GM12878 (cell line): ENCODE data around the gene PRDM1. TPM values are rescaled to one million over a fixed set of nuclear protein-coding genes. Genes with fewer than 3 reads are reported as not detected.

ENCODE experiments used
- ATAC-seq: fragments of 200-7000 bp; cut with Tn5 transposase; 3 replicates; pipeline ENCODE4 v1.9.1; 2020; ENCODE audit warnings: mild to moderate bottlenecking, moderate library complexity
- BruUV-seq: library from RNA; stranded (reverse); fragments of 400-500 nt; replicated peaks from 2 replicates; lab custom pipeline; 2021; lab: Mats Ljungman, UMichigan
- CTCF ChIA-PET: fragments of 300-600 bp; sonication (Branson Sonifier 250); formaldehyde crosslinking; extraction: SDS; loops from one replicate; lab custom pipeline; 2021; ENCODE audit warnings: inconsistent platforms; lab: Yijun Ruan, JAX
- POLR2A ChIA-PET: fragments of 350-600 bp; formaldehyde crosslinking; extraction: SDS; loops from one replicate; lab custom pipeline; 2021; ENCODE audit warnings: inconsistent platforms; lab: Charles Lee
- RAD21 ChIA-PET: fragments of 300-600 bp; sonication (Branson Sonifier 250); formaldehyde crosslinking; loops from one replicate; lab custom pipeline; 2023; ENCODE audit warnings: antibody characterized with exemption; ENCODE audit not compliant: unreplicated experiment; lab: Charles Lee
- SMC1A ChIA-PET: fragments of 300-600 bp; sonication (Branson Sonifier 250); formaldehyde crosslinking; loops from one replicate; lab custom pipeline; 2023; ENCODE audit not compliant: unreplicated experiment, uncharacterized antibody; lab: Charles Lee
- DNase-seq: peaks from one replicate; pipeline ENCODE4 v3.0.0-alpha.2; 2011; ENCODE audit warnings: low read depth, low spot score
- FAIRE-seq: peaks from 3 replicates; lab custom pipeline; 2011; peaks lifted over from hg19 to GRCh38; lab: Jason Lieb, UNC
- H2AFZ ChIP-seq: 2 replicates; pipeline ENCODE4 v1.6.0; 2011; ENCODE audit warnings: low read depth, low read length, control low read depth; ENCODE audit not compliant: control insufficient read depth
- H3K27ac ChIP-seq: 2 replicates; pipeline ENCODE4 v1.5.1; 2011; ENCODE audit warnings: control low read depth; ENCODE audit not compliant: control insufficient read depth, insufficient read depth
- H3K27me3 ChIP-seq, 2 experiments: replicated peaks in 1 of 2; 2 replicates each; pipeline versions ENCODE4 v1.6.0 to v1.6.1; 2011; ENCODE audit warnings: low read length in 1 of 2; ENCODE audit not compliant: control insufficient read depth in 2 of 2, insufficient read depth in 2 of 2
- H3K36me3 ChIP-seq, 2 experiments: 2 replicates each; pipeline ENCODE4 v1.5.1; 2011; ENCODE audit warnings: low read length in 1 of 2; ENCODE audit not compliant: control insufficient read depth in 2 of 2, insufficient read depth in 2 of 2
- H3K4me1 ChIP-seq: 2 replicates; pipeline ENCODE4 v1.6.1; 2011; ENCODE audit warnings: mild to moderate bottlenecking, low read length, moderate library complexity, mixed read lengths; ENCODE audit not compliant: control insufficient read depth, insufficient read depth
- H3K4me2 ChIP-seq: 2 replicates; pipeline ENCODE4 v1.6.0; 2011; ENCODE audit warnings: control low read depth; ENCODE audit not compliant: control insufficient read depth, insufficient read depth
- H3K4me3 ChIP-seq: fragments of 200-600 bp; sonication (generic); 2 replicates; pipeline ENCODE4 v1.5.1; 2016
- H3K79me2 ChIP-seq: 2 replicates; pipeline ENCODE4 v1.6.0; 2011; ENCODE audit warnings: low read length; ENCODE audit not compliant: control insufficient read depth, insufficient read depth
- H3K9ac ChIP-seq: 2 replicates; pipeline ENCODE4 v1.8.0; 2011; ENCODE audit warnings: low read length, control low read depth, mixed read lengths; ENCODE audit not compliant: control insufficient read depth, insufficient read depth
- H3K9me3 ChIP-seq: replicated peaks from 3 replicates; pipeline ENCODE4 v1.5.1; 2011; ENCODE audit warnings: mild to moderate bottlenecking, low read length; ENCODE audit not compliant: control insufficient read depth, insufficient read depth
- H4K20me1 ChIP-seq: 2 replicates; pipeline ENCODE4 v1.6.0; 2011; ENCODE audit not compliant: control insufficient read depth, insufficient read depth
- CHD2 ChIP-seq: IDR thresholded peaks from 2 replicates; pipeline ENCODE4 v1.6.1; 2011; ENCODE audit warnings: low read depth, low read length, improper control_type of control experiment, borderline replicate concordance
- HDAC6 ChIP-seq: fragments of 200-600 bp; sonication (generic); IDR thresholded peaks from one replicate; pipeline ENCODE4 v1.8.0; 2017; ENCODE audit warnings: antibody characterized with exemption; ENCODE audit not compliant: unreplicated experiment
- MEF2A ChIP-seq: IDR thresholded peaks from 2 replicates; pipeline ENCODE4 v1.6.1; 2011; ENCODE audit warnings: low read depth, mild to moderate bottlenecking, low read length, moderate library complexity; ENCODE audit not compliant: insufficient read depth
- NFXL1 ChIP-seq: fragments of 450-650 bp; IDR thresholded peaks from 2 replicates; pipeline ENCODE4 v1.6.1; 2017; ENCODE audit warnings: antibody characterized with exemption, mild to moderate bottlenecking, borderline replicate concordance
- PAX8 ChIP-seq: fragments of 450-650 bp; IDR thresholded peaks from 2 replicates; pipeline ENCODE4 v1.6.1; 2017; ENCODE audit warnings: mild to moderate bottlenecking, moderate library complexity
- RB1 ChIP-seq: fragments of 450-650 bp; formaldehyde crosslinking; IDR thresholded peaks from 2 replicates; pipeline ENCODE4 v1.6.1; 2017; ENCODE audit warnings: mild to moderate bottlenecking, borderline replicate concordance
- RFX5 ChIP-seq: IDR thresholded peaks from 2 replicates; pipeline ENCODE4 v1.6.1; 2011; ENCODE audit warnings: low read depth, low read length, improper control_type of control experiment
- YBX1 ChIP-seq: fragments of 450-650 bp; IDR thresholded peaks from 2 replicates; pipeline ENCODE4 v1.6.1; 2016; ENCODE audit warnings: antibody characterized with exemption
- YY1 ChIP-seq: IDR thresholded peaks from 2 replicates; pipeline ENCODE4 v1.6.1; 2011; ENCODE audit warnings: low read depth, mild to moderate bottlenecking, low read length
- ZNF207 ChIP-seq: fragments of 450-650 bp; IDR thresholded peaks from 2 replicates; pipeline ENCODE4 v1.6.1; 2014; ENCODE audit warnings: antibody characterized with exemption, mild to moderate bottlenecking, borderline replicate concordance
- WGBS: methylation state at CpG from one replicate; pipeline ENCODE4 v1.1.6; 2016; ENCODE audit warnings: low lambda C conversion rate; ENCODE audit not compliant: insufficient replicate concordance, insufficient coverage; ENCODE audit errors: missing lambda C conversion rate; 5-methylcytosine and 5-hydroxymethylcytosine counted together
- in situ Hi-C: fragments of 300-500 bp; cut with MboI; formaldehyde crosslinking; loops from 9 replicates; pipeline ENCODE4 v1.14.3; 2018; ENCODE audit warnings: mixed read lengths
- intact Hi-C: fragments of 100-400 bp; cut with micrococcal nuclease; formaldehyde crosslinking; loops from one replicate; pipeline ENCODE4 v1.14.2; 2022; ENCODE audit not compliant: unreplicated experiment
- polyA plus RNA-seq, 11 experiments: library from polyadenylated mRNA; depleted of rRNA in 4 of 11; unstranded in 6 of 11; stranded (reverse) in 5 of 11; fragments of >200 nt; fragmentation: Nextera tagmentation in 4 of 11; fragmentation: Illumina TruSeq in 1 of 11; extraction: Ambion mirVana in 4 of 11; extraction: Trizol in 1 of 11; gene quantifications; 1 replicate in 1 of 11; 2 replicates in 10 of 11; pipeline versions ENCODE4 v1.2.1 to v1.2.3, GENCODE V29; 2011 to 2016; ENCODE audit warnings: inconsistent platforms in 2 of 11, missing spikeins in 2 of 11, low read depth in 1 of 11
- total RNA-seq, 4 experiments: library from RNA; depleted of rRNA in 3 of 4; stranded (reverse); fragments of >200 nt in 3 of 4; fragmentation: Illumina TruSeq in 1 of 4; extraction: Trizol in 1 of 4; gene quantifications; 2 replicates each; pipeline versions ENCODE4 v1.2.1 to v1.2.3, GENCODE V29; 2013 to 2021
- TF ChIP-seq, protein P1 (sequence below): fragments of 450-650 bp; formaldehyde crosslinking; IDR thresholded peaks from 2 replicates; pipeline ENCODE4 v1.4.0; 2020; ENCODE audit warnings: mild to moderate bottlenecking, moderate library complexity
- TF ChIP-seq, protein P2 (sequence below): fragments of 450-650 bp; IDR thresholded peaks from 2 replicates; pipeline ENCODE4 v1.6.1; 2017; ENCODE audit warnings: mild to moderate bottlenecking, moderate library complexity
- TF ChIP-seq, protein P3 (sequence below): IDR thresholded peaks from 2 replicates; pipeline ENCODE4 v1.6.1; 2012; ENCODE audit warnings: low read depth, low read length, improper control_type of control experiment

PRDM1 gene
- total and polyA plus RNA-seq, 10 of the 15 experiments (the other 5 are each of a cell fraction or from before 2014, with no cell fraction given), result 1.9 to 15.8 (median 4.1) TPM

DNA sequence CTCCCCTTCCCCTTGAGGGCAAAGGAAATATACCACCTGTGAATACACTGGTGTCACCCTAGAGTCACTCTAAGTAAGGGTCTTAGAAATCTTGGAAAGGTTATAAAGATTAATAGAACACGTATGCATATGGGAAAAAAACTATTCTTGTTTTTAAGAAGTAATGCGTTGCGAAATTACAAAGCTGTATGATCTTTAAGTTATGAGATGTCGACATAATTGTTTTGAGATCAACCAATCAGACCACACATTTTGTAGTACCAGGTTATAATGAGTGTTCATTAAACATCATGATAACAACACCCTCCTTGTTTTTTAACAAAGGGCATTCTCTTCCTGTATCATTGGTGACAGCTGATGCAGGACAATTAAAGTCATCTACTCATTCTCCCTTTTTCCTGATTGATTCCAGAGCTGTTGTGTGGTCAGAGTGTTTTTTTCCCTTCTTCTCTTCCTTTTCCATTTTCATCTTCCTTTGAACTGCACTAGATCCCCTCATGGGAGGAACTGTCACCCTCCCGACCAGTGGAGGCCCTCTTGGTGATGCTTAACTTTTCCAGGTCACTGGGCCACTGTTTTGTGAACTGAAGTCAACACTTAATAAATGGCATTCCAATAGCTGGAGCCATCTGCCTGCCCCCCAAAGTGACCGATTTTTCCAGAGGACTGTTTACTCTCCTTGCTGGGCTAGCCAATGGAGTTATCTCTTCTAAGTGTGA is 37.0 kb downstream of the PRDM1 start:
- DNase-seq, result no peak
- Histone ChIP-seq H3K27ac (no peak overlapping the region), H3K4me2 (no peak overlapping the region), H3K4me1 (peaks cover 36% of the 10 kb centered on the region), H4K20me1 (no peaks in the 10 kb centered on the region), H3K79me2 (no peaks in the 10 kb centered on the region), H3K9ac (no peak overlapping the region), H2AFZ (no peak overlapping the region), H3K9me3 (no peaks in the 10 kb centered on the region; the same call in 2 of the 3 replicates), H3K4me3 (no peak overlapping the region), H3K27me3 (peaks cover 0 to 4% of the 10 kb centered on the region in 2 experiments; a peak in 1 of 4 replicates), H3K36me3 (no peaks in the 10 kb centered on the region)
- intact Hi-C loops, result no loop called here
- no peak for FAIRE-seq
- ChIA-PET SMC1A (interaction anchor here (0.7 to 1.7 kb wide), 12 partner anchors 11 to 141 kb away, joined by 3 to 6 read pairs (median 4); no protein-coding TSS in a partner anchor), POLR2A (no interaction called here), RAD21 (interaction anchor here (0.6 to 1.3 kb wide), 4 partner anchors 11 to 101 kb away, joined by 3 read pairs; no protein-coding TSS in a partner anchor), CTCF (interaction anchor here (1.0 to 1.9 kb wide), 3 partner anchors 12 to 59 kb away, joined by 3 to 5 read pairs (median 3); no protein-coding TSS in a partner anchor)
- ATAC-seq, result no peak
- 82% methylated on average over 6 of the region's 6 CpGs for WGBS
- no TSS peak for BruUV-seq
- TF ChIP-seq HDAC6, result no peak
- no peak for TF ChIP-seq MEF2A
- TF ChIP-seq CHD2, result no peak
- TF ChIP-seq, protein P1, sequence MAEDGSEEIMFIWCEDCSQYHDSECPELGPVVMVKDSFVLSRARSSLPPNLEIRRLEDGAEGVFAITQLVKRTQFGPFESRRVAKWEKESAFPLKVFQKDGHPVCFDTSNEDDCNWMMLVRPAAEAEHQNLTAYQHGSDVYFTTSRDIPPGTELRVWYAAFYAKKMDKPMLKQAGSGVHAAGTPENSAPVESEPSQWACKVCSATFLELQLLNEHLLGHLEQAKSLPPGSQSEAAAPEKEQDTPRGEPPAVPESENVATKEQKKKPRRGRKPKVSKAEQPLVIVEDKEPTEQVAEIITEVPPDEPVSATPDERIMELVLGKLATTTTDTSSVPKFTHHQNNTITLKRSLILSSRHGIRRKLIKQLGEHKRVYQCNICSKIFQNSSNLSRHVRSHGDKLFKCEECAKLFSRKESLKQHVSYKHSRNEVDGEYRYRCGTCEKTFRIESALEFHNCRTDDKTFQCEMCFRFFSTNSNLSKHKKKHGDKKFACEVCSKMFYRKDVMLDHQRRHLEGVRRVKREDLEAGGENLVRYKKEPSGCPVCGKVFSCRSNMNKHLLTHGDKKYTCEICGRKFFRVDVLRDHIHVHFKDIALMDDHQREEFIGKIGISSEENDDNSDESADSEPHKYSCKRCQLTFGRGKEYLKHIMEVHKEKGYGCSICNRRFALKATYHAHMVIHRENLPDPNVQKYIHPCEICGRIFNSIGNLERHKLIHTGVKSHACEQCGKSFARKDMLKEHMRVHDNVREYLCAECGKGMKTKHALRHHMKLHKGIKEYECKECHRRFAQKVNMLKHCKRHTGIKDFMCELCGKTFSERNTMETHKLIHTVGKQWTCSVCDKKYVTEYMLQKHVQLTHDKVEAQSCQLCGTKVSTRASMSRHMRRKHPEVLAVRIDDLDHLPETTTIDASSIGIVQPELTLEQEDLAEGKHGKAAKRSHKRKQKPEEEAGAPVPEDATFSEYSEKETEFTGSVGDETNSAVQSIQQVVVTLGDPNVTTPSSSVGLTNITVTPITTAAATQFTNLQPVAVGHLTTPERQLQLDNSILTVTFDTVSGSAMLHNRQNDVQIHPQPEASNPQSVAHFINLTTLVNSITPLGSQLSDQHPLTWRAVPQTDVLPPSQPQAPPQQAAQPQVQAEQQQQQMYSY (CRISPR knock-in tag), result no peak
- TF ChIP-seq, protein P2, sequence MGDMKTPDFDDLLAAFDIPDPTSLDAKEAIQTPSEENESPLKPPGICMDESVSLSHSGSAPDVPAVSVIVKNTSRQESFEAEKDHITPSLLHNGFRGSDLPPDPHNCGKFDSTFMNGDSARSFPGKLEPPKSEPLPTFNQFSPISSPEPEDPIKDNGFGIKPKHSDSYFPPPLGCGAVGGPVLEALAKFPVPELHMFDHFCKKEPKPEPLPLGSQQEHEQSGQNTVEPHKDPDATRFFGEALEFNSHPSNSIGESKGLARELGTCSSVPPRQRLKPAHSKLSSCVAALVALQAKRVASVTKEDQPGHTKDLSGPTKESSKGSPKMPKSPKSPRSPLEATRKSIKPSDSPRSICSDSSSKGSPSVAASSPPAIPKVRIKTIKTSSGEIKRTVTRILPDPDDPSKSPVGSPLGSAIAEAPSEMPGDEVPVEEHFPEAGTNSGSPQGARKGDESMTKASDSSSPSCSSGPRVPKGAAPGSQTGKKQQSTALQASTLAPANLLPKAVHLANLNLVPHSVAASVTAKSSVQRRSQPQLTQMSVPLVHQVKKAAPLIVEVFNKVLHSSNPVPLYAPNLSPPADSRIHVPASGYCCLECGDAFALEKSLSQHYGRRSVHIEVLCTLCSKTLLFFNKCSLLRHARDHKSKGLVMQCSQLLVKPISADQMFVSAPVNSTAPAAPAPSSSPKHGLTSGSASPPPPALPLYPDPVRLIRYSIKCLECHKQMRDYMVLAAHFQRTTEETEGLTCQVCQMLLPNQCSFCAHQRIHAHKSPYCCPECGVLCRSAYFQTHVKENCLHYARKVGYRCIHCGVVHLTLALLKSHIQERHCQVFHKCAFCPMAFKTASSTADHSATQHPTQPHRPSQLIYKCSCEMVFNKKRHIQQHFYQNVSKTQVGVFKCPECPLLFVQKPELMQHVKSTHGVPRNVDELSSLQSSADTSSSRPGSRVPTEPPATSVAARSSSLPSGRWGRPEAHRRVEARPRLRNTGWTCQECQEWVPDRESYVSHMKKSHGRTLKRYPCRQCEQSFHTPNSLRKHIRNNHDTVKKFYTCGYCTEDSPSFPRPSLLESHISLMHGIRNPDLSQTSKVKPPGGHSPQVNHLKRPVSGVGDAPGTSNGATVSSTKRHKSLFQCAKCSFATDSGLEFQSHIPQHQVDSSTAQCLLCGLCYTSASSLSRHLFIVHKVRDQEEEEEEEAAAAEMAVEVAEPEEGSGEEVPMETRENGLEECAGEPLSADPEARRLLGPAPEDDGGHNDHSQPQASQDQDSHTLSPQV, result no peak
- no peak for TF ChIP-seq RFX5
- no peak for TF ChIP-seq NFXL1
- TF ChIP-seq YBX1, result no peak
- TF ChIP-seq, protein P3, sequence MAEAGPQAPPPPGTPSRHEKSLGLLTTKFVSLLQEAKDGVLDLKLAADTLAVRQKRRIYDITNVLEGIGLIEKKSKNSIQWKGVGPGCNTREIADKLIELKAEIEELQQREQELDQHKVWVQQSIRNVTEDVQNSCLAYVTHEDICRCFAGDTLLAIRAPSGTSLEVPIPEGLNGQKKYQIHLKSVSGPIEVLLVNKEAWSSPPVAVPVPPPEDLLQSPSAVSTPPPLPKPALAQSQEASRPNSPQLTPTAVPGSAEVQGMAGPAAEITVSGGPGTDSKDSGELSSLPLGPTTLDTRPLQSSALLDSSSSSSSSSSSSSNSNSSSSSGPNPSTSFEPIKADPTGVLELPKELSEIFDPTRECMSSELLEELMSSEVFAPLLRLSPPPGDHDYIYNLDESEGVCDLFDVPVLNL, result no peak
- no peak for TF ChIP-seq YY1
- no peak for TF ChIP-seq PAX8
- TF ChIP-seq ZNF207, result no peak
- no peak for TF ChIP-seq RB1
- in situ Hi-C loops, result no loop called here
